PC-3 (cell line): ENCODE data around the gene CSTF2T.

Experiments used
- CTCF ChIP-seq: fragments of 300-600 bp; sonication (generic); conservative IDR thresholded peaks from 2 replicates; pipeline ENCODE4 v1.5.1; 2017; ENCODE audit warnings: antibody characterized with exemption, low read depth, mild to moderate bottlenecking, low read length
- EZH2 ChIP-seq: fragments of 300-600 bp; sonication (generic); IDR thresholded peaks from one replicate; pipeline ENCODE4 v1.6.1; 2017; ENCODE audit warnings: antibody characterized with exemption, mild to moderate bottlenecking, low read length; ENCODE audit not compliant: unreplicated experiment

GRCh38 chr10:51689536-51689935 lies 9.9 kb downstream of the CSTF2T start:
- TF ChIP-seq CTCF, result no peak
- TF ChIP-seq EZH2, result no peak
